Fibroblast of skin of right biceps (primary cell): ENCODE results near the gene DVL2.
"Not testable (repeated sequence)": the region's sequence is repeated elsewhere in the genome, so short reads cannot be mapped to it uniquely, and the experiment has no call there.

Source experiments
- DNase-seq: peaks from one replicate; pipeline ENCODE4 v3.0.0-alpha.2; 2013

The DVL2 gene

GRCh38 chr17:7254511-7254910 is 20.2 kb upstream of the DVL2 start:
- no peak for DNase-seq

DNA sequence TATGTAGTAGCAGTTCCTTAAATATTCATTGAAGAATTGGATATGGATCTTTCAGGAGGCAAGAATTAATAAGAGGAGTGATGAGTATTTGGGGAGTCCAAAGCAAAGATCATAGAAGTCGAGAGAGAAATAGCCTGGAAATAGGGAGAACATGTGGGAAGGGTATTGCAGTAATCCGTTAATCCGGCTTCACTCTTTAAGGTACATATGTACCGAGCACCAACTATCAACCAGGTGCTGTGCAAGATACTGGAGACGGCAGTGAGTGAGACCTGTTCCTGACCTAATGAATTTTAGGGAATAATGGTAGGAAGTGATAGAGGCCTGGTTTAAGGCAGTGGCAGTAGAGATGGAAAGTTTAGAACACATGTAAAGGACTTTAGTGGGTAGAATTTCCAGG is 18.8 kb upstream of the DVL2 start:
- no peak for DNase-seq

GRCh38 chr17:7252176-7253043 is 18.1 kb upstream of the DVL2 start, which contains the start of gene ELP5:
TSS of gene ELP5 (plus strand) at chr17:7252215. CDS start at chr17:7252551, 336 bp downstream.
- peak; percentile 96 for DNase-seq

GRCh38 chr17:7251661-7252175 is 17.4 kb upstream of the DVL2 start, which contains the start of gene CTDNEP1:
TSS of gene CTDNEP1 (minus strand) at chr17:7251734. CDS start at chr17:7251296, 438 bp downstream.
- DNase-seq = peak; percentile 100

GRCh38 chr17:7250695-7251627 is 16.6 kb upstream of the DVL2 start:
- DNase-seq = no peak

- DNase-seq = no peak
Observed at GRCh38 chr17:7249830-7250229, 15.5 kb upstream of the DVL2 start.

DNA sequence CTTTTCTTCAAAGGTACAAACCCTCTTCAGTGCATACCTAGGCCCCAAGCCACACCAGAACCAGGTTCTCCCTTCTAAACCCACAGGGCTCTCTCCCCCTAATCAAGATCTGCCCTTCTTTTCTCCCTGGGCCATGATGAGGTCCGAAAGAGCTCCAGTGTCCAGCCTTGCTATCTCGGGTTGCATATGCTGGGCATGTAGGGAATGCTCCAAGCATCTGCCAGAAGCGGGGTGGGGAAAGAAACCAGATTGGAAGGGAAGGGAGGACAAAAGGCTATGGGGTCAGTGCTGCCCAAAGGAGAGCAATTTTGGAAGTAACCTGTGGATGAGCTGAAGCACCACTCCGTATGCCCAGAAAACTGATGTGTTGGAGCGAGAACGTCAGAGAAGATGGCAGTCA is 14.9 kb upstream of the DVL2 start:
- DNase-seq = no peak

- no peak for DNase-seq
Observed at GRCh38 chr17:7248796-7249195, 14.5 kb upstream of the DVL2 start.

- DNase-seq = no peak
Observed at GRCh38 chr17:7246779-7247178, 12.5 kb upstream of the DVL2 start.

GRCh38 chr17:7243838-7244237 is 9.5 kb upstream of the DVL2 start:
- DNase-seq = not testable (repeated sequence)

- no peak for DNase-seq
Observed at GRCh38 chr17:7243453-7243729, 9.1 kb upstream of the DVL2 start.

DNA sequence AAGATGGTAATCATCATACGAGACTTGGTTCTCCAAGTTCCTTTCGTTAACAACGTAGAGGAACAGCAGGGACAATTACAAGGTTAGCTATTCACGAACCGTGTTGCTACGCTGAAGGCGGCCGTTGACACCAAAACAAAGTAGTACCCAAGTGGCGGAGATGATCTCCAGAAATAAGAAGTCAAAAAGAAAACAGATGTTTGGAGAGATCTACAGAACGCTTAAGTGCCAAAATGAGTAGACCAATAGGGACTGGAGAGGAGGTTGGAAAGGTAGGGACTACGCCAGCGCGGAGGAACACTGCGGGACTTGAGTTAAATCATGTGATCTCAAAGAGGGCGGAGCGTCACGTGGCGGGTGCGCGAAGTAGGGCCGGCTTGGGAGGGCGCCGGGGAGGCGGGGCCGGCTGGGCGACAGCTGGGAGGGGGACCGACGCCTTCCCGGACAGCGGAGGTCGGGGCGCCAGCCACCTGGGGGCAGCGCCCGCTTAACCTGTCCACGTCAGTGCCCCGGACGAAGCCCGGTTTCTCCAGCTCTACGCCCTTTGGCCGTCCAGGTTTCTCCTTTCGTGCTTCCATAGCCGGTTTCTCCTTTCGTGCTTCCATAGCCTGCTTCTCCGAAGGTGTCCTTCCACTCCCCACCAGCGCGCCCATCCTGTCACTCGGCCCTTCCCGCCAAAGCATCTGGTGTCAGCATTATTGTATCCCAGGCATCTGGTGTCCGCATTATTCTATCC is 8.6 kb upstream of the DVL2 start:
- peak; percentile 97 for DNase-seq

- DNase-seq = peak; percentile 93
Observed at GRCh38 chr17:7241783-7242716, 7.7 kb upstream of the DVL2 start, which contains the start of gene GABARAP. TSS of gene GABARAP (minus strand) at chr17:7242449. CDS start at chr17:7242330, 119 bp downstream.

DNA sequence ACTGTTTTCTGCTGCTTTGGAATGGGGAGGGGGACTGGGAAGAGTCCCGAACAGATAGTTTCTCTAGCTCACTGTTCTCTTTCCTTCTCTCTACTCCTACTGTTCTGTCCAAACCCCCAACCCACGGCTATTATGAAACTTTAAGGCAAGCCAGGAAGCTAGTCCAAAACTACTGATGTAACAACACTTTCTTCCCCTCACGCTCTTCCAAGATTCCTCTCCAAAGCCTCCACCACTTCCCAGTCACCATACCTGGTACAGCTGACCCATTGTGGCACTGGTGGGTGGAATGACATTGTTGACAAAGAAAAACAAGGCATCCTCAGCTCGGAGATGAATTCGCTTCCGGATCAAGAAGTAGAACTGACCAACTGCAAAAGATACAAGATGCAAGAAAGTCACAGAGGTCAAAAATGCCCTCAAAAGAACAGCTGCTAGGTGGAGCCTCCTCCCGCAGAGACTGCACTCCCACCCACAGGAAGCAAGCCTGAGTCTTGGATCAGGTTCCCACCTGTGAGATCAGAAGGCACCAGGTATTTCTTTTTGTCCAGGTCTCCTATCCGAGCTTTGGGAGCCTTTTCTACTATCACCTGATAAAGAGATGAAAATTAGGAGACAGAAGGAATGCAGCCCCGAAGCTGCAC is 6.9 kb upstream of the DVL2 start:
- DNase-seq = no peak

DNA sequence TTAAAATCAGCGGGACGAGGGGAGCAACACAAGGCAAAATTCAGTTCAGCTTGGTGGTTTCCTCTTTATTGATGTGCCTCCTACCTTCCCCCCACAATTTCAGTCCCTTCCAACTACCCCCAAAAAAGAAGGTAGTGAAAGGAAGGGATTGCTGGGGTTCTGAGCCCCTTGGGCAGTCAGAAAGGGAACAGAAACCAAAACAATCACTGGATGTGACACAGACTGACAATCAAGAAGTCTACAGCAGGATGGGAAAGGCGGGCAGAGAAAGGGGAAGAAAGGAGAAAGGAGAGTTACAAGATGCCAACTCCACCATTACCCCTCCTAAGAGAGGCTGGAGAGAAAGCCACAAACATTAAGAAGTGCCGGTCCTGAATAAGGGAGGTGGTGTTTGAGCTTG is 6.1 kb upstream of the DVL2 start:
- no peak for DNase-seq

GRCh38 chr17:7239091-7240027 is 5.0 kb upstream of the DVL2 start, which contains the start of gene PHF23:
TSS of gene PHF23 (minus strand) at chr17:7239457. CDS start at chr17:7239279, 178 bp downstream.
- DNase-seq = peak; percentile 100

- DNase-seq = peak; percentile 50
Observed at GRCh38 chr17:7238420-7239090, 4.2 kb upstream of the DVL2 start.

DNA sequence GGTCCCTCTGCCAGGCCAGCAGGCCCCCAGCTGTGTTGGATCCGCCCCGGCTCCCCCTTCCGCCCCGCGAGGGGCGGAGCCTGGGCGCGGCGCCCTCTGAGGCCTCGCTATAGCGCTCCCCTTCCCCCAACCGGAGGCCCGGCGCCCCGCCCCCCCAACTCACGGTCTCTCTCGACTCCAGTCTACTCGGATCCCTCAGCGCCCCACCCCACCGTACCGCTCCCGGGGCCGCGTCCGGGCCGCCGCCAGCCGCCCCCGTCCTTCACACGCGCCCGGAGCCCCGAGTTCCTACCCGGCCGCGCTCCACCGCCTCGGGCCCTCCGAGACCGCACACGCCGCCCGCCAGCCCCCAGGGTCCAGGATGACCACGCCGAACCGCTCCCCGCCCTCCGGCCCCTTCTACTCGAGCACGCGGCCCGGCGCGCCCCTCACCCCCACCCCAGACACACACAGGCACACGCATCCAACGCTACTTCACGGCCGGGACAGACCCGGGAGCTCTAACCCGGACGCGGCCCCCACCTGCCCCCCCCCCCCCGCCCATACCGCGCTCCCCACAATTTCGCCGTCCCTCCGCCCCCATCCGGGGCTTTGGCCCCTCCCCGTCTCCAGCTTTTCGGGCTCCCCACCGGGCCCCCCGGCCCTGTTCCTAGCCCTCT is 3.6 kb upstream of the DVL2 start:
- peak; percentile 79 for DNase-seq
